Body of pancreas (tissue), 4 donors: ENCODE data around the gene TAF3.
A peak's percentile ranks its signal among the peaks of the same experiment; 100 is the strongest.

Source experiments
- POLR2A ChIP-seq, 3 donors: fragments of 450-650 bp; IDR thresholded peaks; one replicate each; pipeline ENCODE4 v1.6.1; 2016; ENCODE audit warnings: antibody characterized with exemption in 3 of 3, mild to moderate bottlenecking in 2 of 3
- TF ChIP-seq, protein P1 (sequence below), 7 experiments: fragments of 450-650 bp in 4 of 7; fragments of 200-600 bp in 3 of 7; sonication (generic) in 3 of 7; IDR thresholded peaks; one replicate each; pipeline ENCODE4 v1.5.1; 2016 to 2019; ENCODE audit warnings: antibody characterized with exemption in 7 of 7

DNA sequence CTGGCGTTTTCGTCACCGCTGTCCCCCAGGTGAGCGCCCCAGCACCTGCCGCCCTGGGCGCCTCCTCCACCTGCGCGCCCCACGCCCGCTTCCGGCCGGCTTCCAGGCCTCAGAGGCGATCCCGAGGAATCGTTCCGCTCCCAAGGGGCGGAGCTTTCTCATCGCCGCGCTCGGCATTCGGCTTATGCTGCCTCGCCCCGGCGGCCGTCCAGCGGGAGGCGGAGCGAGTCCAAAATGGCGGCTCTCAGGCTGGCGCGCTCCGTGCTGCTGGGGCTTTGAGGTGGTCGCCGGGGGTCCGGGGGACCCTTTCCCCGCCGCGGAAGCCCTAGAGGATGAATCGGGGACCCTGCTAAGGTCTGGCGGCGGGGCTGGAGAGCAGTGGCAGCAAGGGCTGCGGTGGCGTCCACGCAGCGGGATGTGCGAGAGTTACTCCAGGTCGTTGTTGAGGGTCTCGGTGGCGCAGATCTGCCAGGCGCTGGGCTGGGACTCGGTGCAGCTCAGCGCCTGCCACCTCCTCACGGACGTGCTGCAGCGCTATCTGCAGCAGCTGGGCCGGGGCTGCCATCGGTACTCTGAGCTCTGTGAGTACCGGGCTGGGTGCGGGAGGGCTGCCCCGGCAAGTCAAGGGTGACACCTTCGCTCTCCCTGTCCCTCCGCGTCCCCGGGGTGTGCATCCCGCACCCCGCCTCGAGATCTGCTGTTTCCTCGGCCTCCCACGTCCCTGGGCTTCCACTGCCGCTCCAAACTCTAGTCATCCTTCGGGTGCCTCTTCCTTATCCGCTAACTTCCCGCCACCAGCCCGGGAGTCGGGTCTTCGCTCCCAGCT, at the start of gene TAF3:
- TF ChIP-seq, protein P1, sequence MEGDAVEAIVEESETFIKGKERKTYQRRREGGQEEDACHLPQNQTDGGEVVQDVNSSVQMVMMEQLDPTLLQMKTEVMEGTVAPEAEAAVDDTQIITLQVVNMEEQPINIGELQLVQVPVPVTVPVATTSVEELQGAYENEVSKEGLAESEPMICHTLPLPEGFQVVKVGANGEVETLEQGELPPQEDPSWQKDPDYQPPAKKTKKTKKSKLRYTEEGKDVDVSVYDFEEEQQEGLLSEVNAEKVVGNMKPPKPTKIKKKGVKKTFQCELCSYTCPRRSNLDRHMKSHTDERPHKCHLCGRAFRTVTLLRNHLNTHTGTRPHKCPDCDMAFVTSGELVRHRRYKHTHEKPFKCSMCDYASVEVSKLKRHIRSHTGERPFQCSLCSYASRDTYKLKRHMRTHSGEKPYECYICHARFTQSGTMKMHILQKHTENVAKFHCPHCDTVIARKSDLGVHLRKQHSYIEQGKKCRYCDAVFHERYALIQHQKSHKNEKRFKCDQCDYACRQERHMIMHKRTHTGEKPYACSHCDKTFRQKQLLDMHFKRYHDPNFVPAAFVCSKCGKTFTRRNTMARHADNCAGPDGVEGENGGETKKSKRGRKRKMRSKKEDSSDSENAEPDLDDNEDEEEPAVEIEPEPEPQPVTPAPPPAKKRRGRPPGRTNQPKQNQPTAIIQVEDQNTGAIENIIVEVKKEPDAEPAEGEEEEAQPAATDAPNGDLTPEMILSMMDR (IDR thresholded peaks at IDR 0.05) = peak in 1 of 7 experiments; percentile 22
- peak; percentile 41 to 82 (median 79) for TF ChIP-seq POLR2A (IDR thresholded peaks at IDR 0.05)
